ENCODE data around the gene DERA.

GRCh38 chr12:15910468-15910863, 666 bp upstream of the DERA start:
- TF ChIP-seq CTCF (conservative IDR thresholded peaks at IDR 0.05; ENCODE audit: low read depth, low read length) (no peak), EZH2 (IDR thresholded peaks at IDR 0.05; ENCODE audit: borderline replicate concordance, low read depth, low read length, poor library complexity, severe bottlenecking) (no peak)

Measured in A673 (cell line).